GM18526 (cell line): ENCODE results near the gene OR5H1.

Experiments used
- POLR2A ChIP-seq: IDR thresholded peaks from 3 replicates; pipeline ENCODE4 v1.6.1; 2011; ENCODE audit not compliant: insufficient read length; ENCODE audit errors: extremely low read depth

Gene OR5H1

GRCh38 chr3:98130421-98130820, at the start of gene OR5H1:
Gene OR5H1, plus strand, starts transcription at chr3:98130721. Its CDS starts 1,977 bp downstream, at chr3:98132698.
- no peak for TF ChIP-seq POLR2A

DNA sequence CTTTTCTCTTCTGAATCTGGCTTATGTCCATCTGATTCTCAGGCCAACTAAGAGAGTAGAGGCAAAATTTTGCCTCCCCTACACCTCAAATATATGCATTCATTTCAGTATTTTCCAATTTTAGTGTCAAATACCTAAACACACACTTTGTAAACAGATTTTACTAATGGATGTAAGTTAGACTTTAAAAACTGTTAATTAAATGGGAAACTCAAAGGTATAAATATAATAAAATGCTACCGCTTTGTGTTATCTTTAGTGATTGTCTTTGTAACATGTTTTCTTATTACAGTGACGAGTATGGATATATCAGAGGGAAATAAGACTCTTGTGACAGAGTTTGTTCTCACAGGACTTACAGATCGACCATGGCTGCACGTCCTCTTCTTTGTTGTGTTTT, 43.6 kb upstream of the OR5H1 start, which contains the start of gene OR5AC2:
Gene OR5AC2, plus strand, starts transcription at position 301 of the 400 bp plus-strand sequence. Its CDS starts 0 bp downstream, at position 301.
- no peak for TF ChIP-seq POLR2A

GRCh38 chr3:98095882-98096281, 34.6 kb upstream of the OR5H1 start:
- TF ChIP-seq POLR2A = no peak

GRCh38 chr3:98099848-98100247, 30.7 kb upstream of the OR5H1 start:
- no peak for TF ChIP-seq POLR2A

DNA sequence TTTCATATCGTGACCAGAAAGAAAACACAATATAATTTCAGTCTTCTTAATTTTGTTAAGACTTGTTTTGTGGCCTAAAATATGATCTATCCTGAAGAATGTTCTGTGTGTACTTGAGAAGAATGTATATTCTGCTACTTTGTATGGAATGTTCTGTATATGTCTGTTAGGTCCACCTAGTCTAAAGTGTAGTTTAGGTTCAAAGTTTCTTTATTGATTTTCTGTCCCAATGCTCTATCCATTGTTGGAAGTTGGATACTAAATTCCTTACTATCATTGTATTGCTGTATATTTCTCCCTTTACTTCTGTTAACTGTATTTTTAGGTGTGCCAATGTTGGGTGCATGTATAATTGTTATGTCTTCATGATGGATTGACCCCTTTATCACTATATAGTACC, 22.4 kb upstream of the OR5H1 start:
- no peak for TF ChIP-seq POLR2A

DNA sequence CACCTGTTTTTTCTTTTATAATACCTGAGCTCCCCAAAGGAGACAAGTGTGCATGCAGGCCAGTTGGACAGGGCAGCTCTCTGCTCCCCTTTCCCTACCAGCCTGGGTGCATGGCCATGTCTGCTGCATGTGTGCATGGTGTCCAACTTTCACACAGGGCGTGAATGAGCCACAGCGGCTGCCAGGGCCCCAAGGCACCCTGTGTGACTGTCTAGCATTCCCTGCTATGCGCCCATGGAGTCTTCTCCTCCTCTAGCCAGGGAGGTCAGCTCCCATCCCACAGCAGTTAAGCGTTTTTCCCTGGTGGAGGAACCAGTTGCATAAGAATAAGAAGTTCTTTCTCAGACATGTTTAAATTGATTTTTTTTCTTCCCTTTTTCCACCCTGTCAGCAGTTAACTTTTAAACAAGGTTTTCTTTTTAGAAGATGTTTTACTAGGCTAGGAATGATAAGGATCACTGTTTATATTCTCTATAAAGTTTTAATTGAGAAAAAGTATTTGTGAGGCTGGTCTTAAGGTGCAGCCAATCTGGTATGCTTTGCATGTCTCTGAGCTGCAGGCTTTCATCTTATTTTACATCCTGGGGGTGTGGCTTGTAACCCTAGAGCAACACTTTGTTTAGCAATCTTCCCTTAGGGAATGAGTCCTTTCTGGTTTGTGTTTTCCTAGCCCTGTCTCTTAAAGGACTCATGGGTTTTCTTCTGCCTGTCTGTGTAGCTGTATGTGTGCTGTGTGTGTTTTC, 20.5 kb upstream of the OR5H1 start:
- TF ChIP-seq POLR2A = no peak

DNA sequence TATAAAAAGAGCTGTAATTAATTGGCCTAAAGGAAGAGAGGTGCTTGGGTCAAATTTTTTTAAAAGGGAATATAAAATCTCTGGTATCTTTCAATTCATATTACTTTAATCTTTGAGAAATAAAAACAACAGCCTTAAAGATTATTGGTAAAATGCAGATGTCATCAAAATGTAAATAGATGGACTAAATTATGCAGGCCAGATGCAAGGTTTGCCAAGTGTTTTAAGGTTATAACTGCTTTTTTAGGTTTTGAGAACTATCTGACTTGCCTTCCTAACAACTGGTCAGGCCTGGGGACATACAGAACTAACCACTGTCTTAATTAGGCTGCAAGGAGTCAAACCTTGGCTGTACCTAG, 20.0 kb upstream of the OR5H1 start:
- no peak for TF ChIP-seq POLR2A

GRCh38 chr3:98114264-98114663, 16.3 kb upstream of the OR5H1 start:
- no peak for TF ChIP-seq POLR2A

GRCh38 chr3:98115717-98116116, 14.8 kb upstream of the OR5H1 start:
- no peak for TF ChIP-seq POLR2A

- no peak for TF ChIP-seq POLR2A
Measured at GRCh38 chr3:98136631-98137030, 6.1 kb downstream of the OR5H1 start.

- TF ChIP-seq POLR2A = no peak
Measured at GRCh38 chr3:98140531-98140930, 10.0 kb downstream of the OR5H1 start.

DNA sequence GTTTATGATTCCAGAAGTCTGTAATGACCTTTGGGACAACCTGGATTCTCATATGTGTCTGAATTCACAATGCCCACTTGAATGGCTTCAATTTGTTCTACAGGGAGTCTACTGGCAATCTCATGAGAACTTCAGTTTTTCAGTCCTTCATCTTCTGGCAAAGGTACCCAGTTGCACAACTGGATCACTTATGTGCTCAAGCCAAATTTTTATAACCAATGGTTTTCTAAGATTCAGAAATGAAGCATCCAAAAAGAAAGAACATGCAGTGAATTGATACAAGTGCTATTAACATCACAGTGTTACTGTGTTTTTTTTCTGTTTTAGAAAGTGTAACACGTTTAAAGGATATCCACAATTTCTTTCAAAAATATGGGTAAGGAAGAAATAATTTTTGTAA, 16.7 kb downstream of the OR5H1 start, which contains the start of gene OR5H14:
Gene OR5H14, plus strand, starts transcription at position 301 of the 400 bp plus-strand sequence. CDS start 1,907 bp downstream, outside the sequence.
- no peak for TF ChIP-seq POLR2A

GRCh38 chr3:98148751-98149150, 18.2 kb downstream of the OR5H1 start:
- TF ChIP-seq POLR2A = no peak

- TF ChIP-seq POLR2A = no peak
Measured at GRCh38 chr3:98151241-98151640, 20.7 kb downstream of the OR5H1 start.

DNA sequence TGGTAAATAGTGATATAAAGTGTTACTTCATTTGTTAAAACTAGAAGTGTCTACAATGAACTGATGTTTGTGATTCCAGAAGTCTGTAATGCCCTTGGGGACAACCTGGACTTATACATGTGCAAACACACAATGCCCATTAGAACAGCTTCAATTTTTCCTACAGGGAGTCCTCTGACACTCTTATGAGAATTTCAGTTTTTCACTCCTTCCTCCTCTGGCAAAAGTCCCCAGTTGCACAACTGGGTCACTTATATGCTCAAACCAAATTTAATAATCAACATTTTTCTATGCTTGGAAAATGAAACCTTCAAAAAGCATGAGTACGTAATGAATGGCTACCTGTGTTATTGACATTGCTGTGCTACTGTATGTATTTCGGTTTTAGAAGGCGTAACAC, 35.9 kb downstream of the OR5H1 start, which contains the start of gene OR5H15:
Gene OR5H15, plus strand, starts transcription at position 301 of the 400 bp plus-strand sequence. CDS start 2,004 bp downstream, outside the sequence.
- no peak for TF ChIP-seq POLR2A

DNA sequence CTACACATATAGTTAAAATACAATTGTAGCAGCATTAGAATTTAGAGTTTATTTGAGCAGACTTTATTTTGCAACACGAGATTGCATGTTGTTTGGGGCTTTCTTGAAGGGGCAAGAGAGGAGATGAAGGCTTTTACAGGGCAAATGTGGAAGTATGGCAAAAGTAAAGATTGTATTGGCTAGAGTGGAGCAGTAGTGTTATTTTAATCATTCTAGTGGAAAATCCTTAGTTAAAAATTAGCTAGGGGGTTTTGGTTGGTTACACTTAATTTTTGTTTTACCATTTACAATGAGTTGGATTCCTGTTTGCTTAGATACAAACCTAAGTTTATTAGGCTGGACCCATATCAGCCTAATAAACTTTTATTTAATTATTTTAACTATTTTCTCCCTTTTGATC, 40.5 kb downstream of the OR5H1 start:
- TF ChIP-seq POLR2A = no peak

GRCh38 chr3:98172621-98173020, 42.1 kb downstream of the OR5H1 start:
- no peak for TF ChIP-seq POLR2A

DNA sequence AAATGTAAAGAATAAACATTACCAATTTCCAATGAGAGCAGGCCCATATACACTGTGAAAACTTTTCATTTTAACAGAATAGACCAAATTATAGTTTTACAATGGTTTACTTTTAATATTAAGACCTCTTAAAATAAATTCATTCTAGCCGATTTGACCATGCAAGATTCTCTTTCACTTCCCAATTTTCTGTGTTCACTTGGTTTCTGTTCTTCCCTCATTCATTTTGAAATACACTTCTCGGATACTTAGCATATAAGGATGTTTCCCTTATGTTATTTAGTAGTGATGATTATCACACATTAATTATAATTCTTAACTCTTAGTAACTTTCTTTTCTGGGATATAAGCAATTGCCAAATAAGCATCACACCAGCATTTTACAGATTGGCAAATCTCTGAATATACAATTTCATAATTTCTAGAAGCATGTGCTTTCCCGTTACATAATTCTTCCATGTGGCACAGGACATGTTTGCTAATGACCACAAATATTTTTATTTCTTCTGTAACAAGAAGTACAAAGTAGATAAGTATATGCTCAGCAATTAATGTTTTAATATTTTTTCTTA, 49.9 kb downstream of the OR5H1 start:
- no peak for TF ChIP-seq POLR2A
